ENCODE results near the gene KERA.
"Not testable (repeated sequence)": the region's sequence is repeated elsewhere in the genome, so short reads cannot be mapped to it uniquely, and the experiment has no call there.

The KERA gene

DNA sequence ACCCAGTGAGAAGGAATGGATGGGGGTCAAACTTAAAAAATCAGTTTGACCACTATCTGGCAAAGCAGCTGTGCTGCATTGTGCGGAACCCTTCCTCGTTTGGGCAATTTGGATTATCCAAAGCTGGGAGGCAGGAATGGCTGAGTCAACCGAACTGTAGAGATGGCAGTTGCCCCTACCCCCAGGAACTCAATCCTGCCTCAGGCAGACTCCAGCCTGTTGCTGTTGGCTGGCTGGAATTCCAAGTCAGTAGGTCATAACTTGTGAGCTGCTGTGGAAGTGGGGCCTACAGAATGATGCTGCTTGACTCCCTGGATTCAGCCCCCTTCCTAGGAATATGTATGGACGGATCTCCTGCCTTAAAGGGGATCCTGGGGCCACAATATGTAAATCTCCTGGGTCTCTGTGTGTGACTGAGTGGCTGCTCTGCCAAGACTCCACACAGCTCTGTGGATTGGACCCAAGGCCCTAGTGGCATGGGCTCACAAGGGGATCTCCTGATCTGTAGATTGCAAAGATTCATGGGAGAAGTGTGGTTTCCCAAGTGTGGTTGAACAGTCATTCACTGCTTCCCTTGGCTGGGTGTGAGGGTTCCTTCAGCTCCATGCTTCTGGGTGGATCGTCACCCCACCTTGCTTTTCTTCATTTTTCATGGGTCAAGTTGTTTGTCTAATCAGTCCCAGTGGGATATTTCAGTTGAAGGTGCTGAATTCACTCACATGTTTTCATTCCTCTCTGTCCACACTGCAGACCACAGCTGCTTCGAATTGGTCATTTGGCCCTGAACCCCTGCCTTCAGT, 34.3 kb upstream of the KERA start:
- no peak overlapping the region for H3K27ac Mint-ChIP-seq
- ATAC-seq: no peak
- H3K9me3 Mint-ChIP-seq: peaks cover 33% of the 10 kb centered on the region
- H3K36me3 Mint-ChIP-seq (ENCODE audit: low read depth): no peaks in the 10 kb centered on the region
- H3K4me3 Mint-ChIP-seq: no peak overlapping the region
- no peaks in the 10 kb centered on the region for H3K27me3 Mint-ChIP-seq
- no peak for DNase-seq
- no peaks in the 10 kb centered on the region for H3K4me1 Mint-ChIP-seq

DNA sequence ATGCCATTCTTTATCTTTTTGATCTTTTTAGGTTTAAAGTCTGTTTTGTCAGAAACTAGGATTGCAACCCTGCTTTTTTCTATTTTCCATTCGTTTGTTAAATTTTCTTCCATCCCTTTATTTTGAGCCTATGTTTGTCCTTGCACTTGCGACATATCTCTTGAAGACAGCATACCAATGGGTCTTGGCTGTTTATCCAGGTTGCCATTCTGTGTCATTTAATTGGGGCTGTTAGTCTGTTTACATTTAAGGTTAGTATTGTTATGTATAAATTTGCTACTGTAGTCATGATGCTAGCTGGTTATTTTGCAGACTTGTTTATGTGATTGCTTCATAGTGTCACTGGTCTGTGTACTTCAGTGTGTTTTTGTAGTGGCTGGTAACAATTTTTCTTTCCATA, 32.1 kb upstream of the KERA start:
- H3K4me1 Mint-ChIP-seq; H3K27ac Mint-ChIP-seq; H3K36me3 Mint-ChIP-seq (ENCODE audit: low read depth); H3K4me3 Mint-ChIP-seq; DNase-seq; H3K27me3 Mint-ChIP-seq; ATAC-seq: not testable (repeated sequence)
- H3K9me3 Mint-ChIP-seq: peaks cover 33% of the 10 kb centered on the region

DNA sequence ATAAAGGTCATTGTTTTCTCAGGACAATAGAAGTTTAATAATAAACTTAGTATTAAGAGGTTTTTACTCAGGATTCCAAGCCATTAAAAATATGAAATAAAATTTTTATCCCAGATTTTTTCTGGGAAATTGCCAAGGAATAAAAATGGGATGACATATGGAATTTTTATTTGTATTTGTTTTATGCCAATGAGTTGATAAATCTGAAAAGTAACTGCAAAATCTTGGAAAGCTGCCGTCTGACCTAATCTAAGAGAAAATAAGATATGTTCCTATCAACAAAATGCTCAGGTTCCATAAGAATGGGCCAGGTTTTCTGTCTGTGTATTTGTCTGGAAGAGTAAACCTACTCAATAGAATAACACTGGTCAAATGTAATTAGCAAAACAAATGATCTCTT, 22.2 kb upstream of the KERA start:
- H3K27me3 Mint-ChIP-seq: peaks cover 3% of the 10 kb centered on the region
- no peaks in the 10 kb centered on the region for H3K9me3 Mint-ChIP-seq
- no peak for ATAC-seq
- no peak overlapping the region for H3K27ac Mint-ChIP-seq
- DNase-seq: no peak
- H3K36me3 Mint-ChIP-seq (ENCODE audit: low read depth): no peaks in the 10 kb centered on the region
- H3K4me1 Mint-ChIP-seq: no peaks in the 10 kb centered on the region
- H3K4me3 Mint-ChIP-seq: no peak overlapping the region

DNA sequence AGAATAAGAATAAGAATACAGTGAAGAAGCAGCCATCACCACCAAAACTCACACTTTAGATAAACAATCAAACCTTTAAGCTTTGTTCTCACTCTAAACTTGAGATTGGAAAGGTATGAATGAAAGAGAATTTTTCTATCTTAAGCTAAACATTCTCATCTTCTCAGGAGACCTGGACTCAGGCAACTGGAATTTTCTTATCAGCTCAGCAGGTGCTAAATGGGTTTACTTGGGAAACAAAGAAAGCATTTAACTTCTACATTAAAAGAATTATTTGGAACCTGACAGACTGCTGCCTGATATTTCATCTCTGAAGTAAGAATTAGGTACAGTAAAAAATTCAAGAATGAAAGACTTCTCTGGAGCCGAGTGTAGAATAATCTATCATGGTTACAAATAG, 20.7 kb upstream of the KERA start:
- ATAC-seq (no peak), DNase-seq (no peak)
- H3K27ac Mint-ChIP-seq: no peak overlapping the region
- H3K9me3 Mint-ChIP-seq: no peaks in the 10 kb centered on the region
- H3K27me3 Mint-ChIP-seq: peaks cover 3% of the 10 kb centered on the region
- no peak overlapping the region for H3K4me3 Mint-ChIP-seq
- H3K36me3 Mint-ChIP-seq (ENCODE audit: low read depth): no peaks in the 10 kb centered on the region
- no peaks in the 10 kb centered on the region for H3K4me1 Mint-ChIP-seq

DNA sequence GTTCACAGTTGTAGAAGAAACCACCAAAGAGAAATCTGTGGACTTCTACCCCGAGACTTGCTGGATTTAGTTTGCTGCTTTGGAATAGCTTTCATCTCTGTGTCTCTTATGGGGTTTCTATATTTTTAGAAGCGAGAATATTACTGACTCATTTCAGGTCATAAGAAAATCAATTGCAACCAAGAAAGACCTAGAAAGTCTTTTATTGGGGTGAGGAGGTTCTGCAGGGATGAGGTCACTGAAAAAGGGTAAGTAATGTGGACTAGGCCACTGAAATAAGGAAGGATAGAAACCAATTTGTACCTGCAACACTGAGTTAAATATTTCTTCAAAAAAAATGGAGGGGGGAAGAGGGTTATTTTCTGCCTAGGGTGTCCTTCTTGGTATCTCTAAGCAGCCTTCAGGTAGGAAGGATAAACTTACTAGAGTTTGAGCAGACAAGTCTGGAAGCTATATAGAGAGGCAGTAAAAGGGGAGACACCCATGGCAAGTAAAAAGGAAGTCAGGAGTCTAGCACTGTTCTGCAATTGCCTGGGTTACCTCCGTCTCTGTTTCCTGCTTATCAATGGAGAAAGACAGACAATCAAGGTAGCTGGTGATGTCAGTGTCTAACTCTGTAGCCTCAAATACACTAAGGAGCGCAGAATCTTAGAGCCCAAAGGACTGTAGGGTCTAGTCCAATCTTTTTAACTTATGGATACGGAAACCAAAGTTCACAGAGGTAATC, 19.6 kb upstream of the KERA start:
- Mint-ChIP-seq H3K4me3 (no peak overlapping the region), H3K27me3 (peaks cover 3% of the 10 kb centered on the region), H3K36me3 (ENCODE audit: low read depth) (no peaks in the 10 kb centered on the region), H3K9me3 (no peaks in the 10 kb centered on the region), H3K27ac (no peak overlapping the region), H3K4me1 (no peaks in the 10 kb centered on the region)
- ATAC-seq (no peak), DNase-seq (no peak)

DNA sequence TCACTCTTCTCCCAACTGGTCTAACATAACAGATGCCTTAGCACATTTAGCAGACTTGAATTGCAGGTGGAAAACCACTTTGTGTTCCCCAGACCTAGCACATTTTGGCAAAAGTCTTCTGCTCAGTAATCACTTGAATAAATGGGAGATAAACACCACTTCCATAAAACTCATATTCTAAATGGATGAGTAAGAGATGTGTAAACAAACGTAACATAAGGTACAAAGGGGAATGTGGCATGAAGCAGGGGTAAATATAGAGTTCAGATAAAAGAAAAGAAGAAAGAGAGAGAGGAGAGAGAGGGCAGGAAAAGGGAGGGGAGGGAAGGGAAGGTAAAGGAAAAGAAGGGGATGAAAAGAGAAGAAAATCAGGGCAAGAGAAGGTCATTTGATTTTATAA, 17.0 kb upstream of the KERA start:
- H3K9me3 Mint-ChIP-seq: no peaks in the 10 kb centered on the region
- ATAC-seq (no peak), DNase-seq (no peak)
- no peak overlapping the region for H3K27ac Mint-ChIP-seq
- H3K27me3 Mint-ChIP-seq: peaks cover 3% of the 10 kb centered on the region
- H3K4me3 Mint-ChIP-seq: no peak overlapping the region
- H3K4me1 Mint-ChIP-seq: no peaks in the 10 kb centered on the region
- H3K36me3 Mint-ChIP-seq (ENCODE audit: low read depth): no peaks in the 10 kb centered on the region

DNA sequence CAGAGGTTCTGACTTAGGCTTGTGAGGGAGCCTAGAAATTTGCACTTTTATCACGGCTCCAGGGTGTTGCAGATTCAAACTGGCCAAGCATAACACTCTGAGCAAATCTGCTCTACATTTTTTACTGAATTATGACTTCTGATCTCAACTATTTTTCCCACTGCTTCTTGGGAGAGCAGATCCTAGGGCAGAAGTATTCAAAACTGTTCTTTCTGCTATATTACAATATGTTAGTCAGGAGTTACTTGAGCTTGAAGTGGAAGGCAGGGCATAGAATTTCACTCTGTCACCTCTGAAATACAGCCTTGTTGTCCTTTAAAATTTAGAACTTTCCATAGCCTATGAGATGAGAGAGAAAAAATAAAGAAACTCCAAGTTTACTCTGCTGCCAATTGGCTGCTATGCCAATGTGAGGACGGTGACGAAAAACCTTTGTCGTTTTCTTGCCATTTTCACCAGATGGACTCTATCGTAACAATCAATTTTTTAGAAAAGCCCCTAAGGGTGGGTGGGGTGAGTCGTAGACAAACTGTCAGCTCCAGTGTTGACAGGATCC, 16.4 kb upstream of the KERA start:
- no peak for DNase-seq
- no peak overlapping the region for H3K27ac Mint-ChIP-seq
- H3K27me3 Mint-ChIP-seq: peaks cover 3% of the 10 kb centered on the region
- no peaks in the 10 kb centered on the region for H3K4me1 Mint-ChIP-seq
- H3K36me3 Mint-ChIP-seq (ENCODE audit: low read depth): no peaks in the 10 kb centered on the region
- no peak for ATAC-seq
- H3K4me3 Mint-ChIP-seq: no peak overlapping the region
- H3K9me3 Mint-ChIP-seq: no peaks in the 10 kb centered on the region

DNA sequence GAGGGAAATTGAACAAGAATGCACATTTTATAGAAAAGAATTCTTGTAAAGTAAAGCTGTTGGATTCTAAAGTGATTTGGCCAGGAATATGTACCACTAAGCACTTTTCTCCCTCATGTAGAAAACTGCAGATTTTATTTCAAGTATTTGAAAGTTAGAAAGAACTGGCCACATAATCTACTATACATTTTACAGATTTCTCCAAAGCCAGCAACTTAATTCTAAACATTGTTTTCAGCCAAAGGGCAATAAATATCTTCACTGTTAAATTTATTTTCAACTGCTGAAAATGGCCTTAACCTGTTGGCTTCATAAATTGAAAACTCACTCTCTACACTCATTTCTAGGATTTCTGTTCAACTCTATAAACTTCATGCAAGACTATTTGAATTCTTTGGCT, 15.6 kb upstream of the KERA start:
- DNase-seq (no peak), ATAC-seq (no peak)
- Mint-ChIP-seq H3K4me1 (no peaks in the 10 kb centered on the region), H3K27me3 (peaks cover 3% of the 10 kb centered on the region), H3K9me3 (no peaks in the 10 kb centered on the region), H3K27ac (no peak overlapping the region), H3K4me3 (no peak overlapping the region), H3K36me3 (ENCODE audit: low read depth) (no peaks in the 10 kb centered on the region)

DNA sequence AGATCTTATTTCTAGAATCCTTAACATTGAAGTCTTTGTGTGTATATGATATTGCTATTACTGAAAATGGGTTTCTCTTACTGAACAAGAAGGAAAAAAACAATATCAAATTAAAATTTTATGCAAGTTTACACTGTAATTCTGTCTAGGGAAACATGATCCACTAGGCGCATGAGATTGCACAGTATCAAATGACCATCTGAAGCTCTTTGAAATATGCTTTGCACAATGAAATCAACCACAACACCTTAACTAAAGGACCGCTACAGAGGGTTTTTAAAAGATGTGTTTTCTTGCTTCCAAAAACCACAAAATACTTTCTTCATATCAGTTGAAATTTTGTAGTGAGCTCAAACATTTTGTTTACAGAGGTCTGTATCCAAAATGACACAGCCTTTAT, 15.1 kb upstream of the KERA start:
- H3K27ac Mint-ChIP-seq: no peak overlapping the region
- H3K9me3 Mint-ChIP-seq: no peaks in the 10 kb centered on the region
- H3K36me3 Mint-ChIP-seq (ENCODE audit: low read depth): no peaks in the 10 kb centered on the region
- no peaks in the 10 kb centered on the region for H3K4me1 Mint-ChIP-seq
- DNase-seq (no peak), ATAC-seq (no peak)
- H3K27me3 Mint-ChIP-seq: peaks cover 3% of the 10 kb centered on the region
- no peak overlapping the region for H3K4me3 Mint-ChIP-seq

DNA sequence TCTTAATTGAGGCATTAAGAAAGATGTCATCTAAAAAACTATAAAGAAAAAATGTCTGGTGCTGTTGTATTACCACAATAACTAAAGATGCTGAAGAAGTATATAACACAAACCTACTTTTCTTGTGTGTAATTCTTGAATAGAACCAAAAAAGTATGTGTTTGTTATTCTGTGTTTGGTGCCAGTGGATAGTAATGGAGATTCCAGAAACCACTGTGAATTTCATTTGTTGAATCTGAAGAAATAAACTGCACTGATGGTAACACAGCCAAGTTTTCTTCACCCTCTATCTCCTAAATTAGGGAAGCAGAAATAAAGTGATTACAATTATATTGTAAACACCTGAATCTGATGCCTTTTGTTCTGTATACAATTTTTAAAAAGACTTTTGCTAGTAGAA, 13.1 kb upstream of the KERA start:
- H3K4me3 Mint-ChIP-seq: no peak overlapping the region
- DNase-seq (no peak), ATAC-seq (no peak)
- H3K4me1 Mint-ChIP-seq: no peaks in the 10 kb centered on the region
- no peaks in the 10 kb centered on the region for H3K27me3 Mint-ChIP-seq
- no peak overlapping the region for H3K27ac Mint-ChIP-seq
- H3K9me3 Mint-ChIP-seq: no peaks in the 10 kb centered on the region
- no peaks in the 10 kb centered on the region for H3K36me3 Mint-ChIP-seq (ENCODE audit: low read depth)

DNA sequence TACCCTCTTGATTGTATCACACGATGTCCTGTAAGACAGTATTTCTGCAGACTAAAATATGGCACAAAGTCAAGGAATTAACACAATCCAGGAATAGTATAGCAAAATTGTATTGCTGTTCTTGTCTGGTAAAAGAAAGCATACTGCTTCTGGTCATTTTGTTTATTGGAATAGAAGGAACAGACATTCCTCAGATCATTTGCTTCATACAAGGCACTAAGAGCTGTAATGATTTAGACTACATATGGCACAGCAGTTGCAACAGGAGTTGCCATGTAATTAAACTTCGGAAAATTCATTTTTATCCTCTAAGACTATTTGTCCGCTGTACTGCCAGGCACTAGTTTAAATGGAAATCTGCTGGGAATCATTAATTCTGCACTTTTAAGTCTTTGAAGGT, 7.6 kb upstream of the KERA start:
- Mint-ChIP-seq H3K4me3 (no peak overlapping the region), H3K27ac (no peak overlapping the region), H3K4me1 (no peaks in the 10 kb centered on the region), H3K9me3 (no peaks in the 10 kb centered on the region), H3K27me3 (peaks cover 3% of the 10 kb centered on the region), H3K36me3 (ENCODE audit: low read depth) (no peaks in the 10 kb centered on the region)
- no peak for ATAC-seq
- no peak for DNase-seq

DNA sequence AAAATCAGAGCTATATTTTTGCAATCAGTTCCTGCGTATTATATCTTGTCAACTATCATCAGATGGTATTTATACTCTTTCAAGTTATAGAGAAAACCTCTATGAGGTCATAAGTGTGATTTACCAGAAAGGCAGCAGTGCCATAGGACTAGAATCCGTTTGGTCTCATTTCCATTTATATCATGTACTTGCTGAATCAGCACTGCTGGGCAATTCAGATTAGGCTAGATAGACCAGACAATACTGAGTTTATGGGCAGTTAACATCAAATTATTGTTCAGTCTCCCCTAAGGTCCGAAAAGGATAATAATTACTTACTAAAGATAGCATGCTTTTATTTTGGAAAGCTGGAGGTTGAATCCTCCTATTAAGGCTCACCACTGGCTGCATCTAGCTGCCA, 6.8 kb upstream of the KERA start:
- Mint-ChIP-seq H3K36me3 (ENCODE audit: low read depth) (no peaks in the 10 kb centered on the region), H3K9me3 (no peaks in the 10 kb centered on the region), H3K4me1 (no peaks in the 10 kb centered on the region), H3K27ac (no peak overlapping the region), H3K27me3 (peaks cover 3% of the 10 kb centered on the region), H3K4me3 (no peak overlapping the region)
- no peak for ATAC-seq
- DNase-seq: no peak

DNA sequence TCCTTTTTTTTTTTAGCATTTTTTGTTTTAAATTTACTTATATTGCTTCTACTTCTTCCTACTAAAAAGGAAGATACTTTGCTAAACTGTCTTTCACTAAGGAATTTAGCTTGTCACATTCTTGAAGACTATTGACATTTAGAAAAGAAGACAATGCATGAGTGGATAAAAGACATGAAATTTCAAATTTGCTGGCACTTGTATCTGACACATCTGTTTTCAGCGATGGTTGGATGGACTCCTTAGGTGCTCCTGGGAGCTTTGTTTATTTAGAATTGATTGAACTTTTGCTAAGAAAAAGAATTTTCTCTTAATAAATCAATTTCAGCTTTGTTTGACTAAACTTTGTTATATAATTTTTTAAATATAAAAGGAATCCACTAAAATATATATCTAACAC, 3.3 kb upstream of the KERA start:
- no peaks in the 10 kb centered on the region for H3K36me3 Mint-ChIP-seq (ENCODE audit: low read depth)
- H3K4me1 Mint-ChIP-seq: no peaks in the 10 kb centered on the region
- H3K27me3 Mint-ChIP-seq: peaks cover 3% of the 10 kb centered on the region
- no peaks in the 10 kb centered on the region for H3K9me3 Mint-ChIP-seq
- no peak overlapping the region for H3K27ac Mint-ChIP-seq
- no peak for DNase-seq
- no peak overlapping the region for H3K4me3 Mint-ChIP-seq
- no peak for ATAC-seq

DNA sequence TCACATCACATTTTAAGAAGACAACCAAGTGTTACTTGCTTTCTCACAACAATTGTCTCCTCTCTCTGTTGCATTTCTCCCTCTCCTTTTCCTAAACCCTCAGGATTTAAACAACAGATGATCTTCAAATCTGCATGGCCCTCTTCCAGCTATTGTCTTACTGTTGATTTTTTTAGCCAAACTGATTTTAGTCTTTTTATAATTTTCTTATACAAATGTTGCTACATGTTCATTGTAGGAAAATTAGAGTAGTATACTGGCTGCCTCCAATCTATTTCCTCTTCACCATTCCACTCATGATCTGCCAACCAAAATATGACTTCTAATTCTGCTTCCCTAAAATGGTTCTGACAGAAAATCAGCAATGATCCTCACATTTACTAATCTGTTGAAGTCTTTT, 1.4 kb upstream of the KERA start:
- H3K27ac Mint-ChIP-seq: no peak overlapping the region
- no peaks in the 10 kb centered on the region for H3K9me3 Mint-ChIP-seq
- H3K4me3 Mint-ChIP-seq: no peak overlapping the region
- H3K4me1 Mint-ChIP-seq: no peaks in the 10 kb centered on the region
- ATAC-seq: no peak
- H3K27me3 Mint-ChIP-seq: peaks cover 3% of the 10 kb centered on the region
- DNase-seq: no peak
- no peaks in the 10 kb centered on the region for H3K36me3 Mint-ChIP-seq (ENCODE audit: low read depth)

DNA sequence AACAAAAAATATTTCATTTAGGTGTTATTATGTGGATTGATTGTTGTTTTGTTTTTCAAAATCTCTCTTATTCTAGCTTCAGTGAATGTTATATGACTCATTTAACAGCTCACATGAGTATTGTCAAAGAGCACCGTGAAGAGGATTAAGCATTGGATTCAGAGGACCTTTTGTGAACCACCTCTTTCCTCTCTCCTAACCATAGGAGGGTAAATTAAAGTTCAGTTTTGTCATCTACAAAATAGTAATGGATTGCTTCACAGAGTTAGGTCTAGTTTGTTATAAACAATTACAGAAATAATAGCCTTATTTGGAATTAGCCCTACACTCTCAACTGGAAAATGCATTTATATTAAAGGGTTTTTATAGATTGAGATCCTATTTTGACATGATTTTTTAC, 962 bp upstream of the KERA start:
- no peaks in the 10 kb centered on the region for H3K4me1 Mint-ChIP-seq
- no peak overlapping the region for H3K4me3 Mint-ChIP-seq
- H3K36me3 Mint-ChIP-seq (ENCODE audit: low read depth): no peaks in the 10 kb centered on the region
- H3K27me3 Mint-ChIP-seq: peaks cover 3% of the 10 kb centered on the region
- DNase-seq: no peak
- no peaks in the 10 kb centered on the region for H3K9me3 Mint-ChIP-seq
- no peak for ATAC-seq
- no peak overlapping the region for H3K27ac Mint-ChIP-seq

Data from activated naive CD8-positive, alpha-beta T cell treated with anti-CD3 and anti-CD28 coated beads, Interleukin-2, amount 50 U/mL, for 24 hours (primary cell).